Neural cell (in vitro differentiated cells): ENCODE data around the gene GTPBP6. TPM values are rescaled to one million over a fixed set of nuclear protein-coding genes. Genes with fewer than 3 reads are reported as not detected.

Experiments used
- H2AFZ ChIP-seq: fragments of 200-600, 300-800 bp; sonication (generic), shearing (Covaris generic); 2 replicates; pipeline ENCODE4 v1.6.0; 2014; ENCODE audit warnings: low read depth, mild to moderate bottlenecking, antibody characterized with exemption, low read length, moderate library complexity
- H3F3A ChIP-seq: fragments of 200-600 bp; shearing (Covaris generic); 2 replicates; pipeline ENCODE4 v1.6.1; 2016; ENCODE audit warnings: mild to moderate bottlenecking, moderate library complexity, mixed read lengths, antibody characterized with exemption, low read length; ENCODE audit not compliant: insufficient read depth, poor library complexity, severe bottlenecking
- H3K27ac ChIP-seq: fragments of 200-600, 300-800 bp; sonication (generic), shearing (Covaris generic); 2 replicates; pipeline ENCODE4 v1.5.1; 2014; ENCODE audit warnings: mild to moderate bottlenecking, low read length, moderate library complexity
- H3K27me3 ChIP-seq: fragments of 300-800, 200-600 bp; sonication (generic), shearing (Covaris generic); 2 replicates; pipeline ENCODE4 v1.6.0; 2014; ENCODE audit warnings: mild to moderate bottlenecking, low read depth, low read length, moderate library complexity; ENCODE audit not compliant: insufficient read depth
- H3K36me3 ChIP-seq: fragments of 300-800, 200-600 bp; sonication (generic), shearing (Covaris generic); 2 replicates; pipeline ENCODE4 v1.5.1; 2014; ENCODE audit warnings: mild to moderate bottlenecking, antibody characterized with exemption, low read length, moderate library complexity; ENCODE audit not compliant: insufficient read depth
- H3K4me2 ChIP-seq: fragments of 300-800, 200-600 bp; sonication (generic), shearing (Covaris generic); 2 replicates; pipeline ENCODE4 v1.6.0; 2014; ENCODE audit warnings: mild to moderate bottlenecking, low read length
- H3K4me3 ChIP-seq: fragments of 300-800, 200-600 bp; sonication (generic), shearing (Covaris generic); 2 replicates; pipeline ENCODE4 v1.5.1; 2014; ENCODE audit warnings: mild to moderate bottlenecking, low read length, moderate library complexity
- H3K79me2 ChIP-seq: fragments of 200-600 bp; shearing (Covaris generic); replicated peaks from 2 replicates; pipeline ENCODE4 v1.6.0; 2014; ENCODE audit warnings: mild to moderate bottlenecking, low read length, moderate library complexity; ENCODE audit not compliant: insufficient read depth
- H3K9ac ChIP-seq: fragments of 300-800, 200-600 bp; sonication (generic), shearing (Covaris generic); 2 replicates; pipeline ENCODE4 v1.6.1; 2016; ENCODE audit warnings: mild to moderate bottlenecking, low read length, mixed read lengths
- H3K9me2 ChIP-seq: fragments of 200-600 bp; shearing (Covaris generic); 2 replicates; pipeline ENCODE4 v1.6.1; 2016; ENCODE audit warnings: mild to moderate bottlenecking, low read length, mixed read lengths; ENCODE audit not compliant: insufficient read depth
- H3K9me3 ChIP-seq: fragments of 200-600, 300-800 bp; sonication (generic), shearing (Covaris generic); 2 replicates; pipeline ENCODE4 v1.6.1; 2016; ENCODE audit warnings: mild to moderate bottlenecking, mixed run types, low read length, moderate library complexity, mixed read lengths
- H4K20me1 ChIP-seq: fragments of 200-600 bp; shearing (Covaris generic); 2 replicates; pipeline ENCODE4 v1.6.1; 2016; ENCODE audit warnings: mild to moderate bottlenecking, mixed run types; ENCODE audit not compliant: insufficient read depth
- CTCF ChIP-seq: fragments of 450-650 bp; IDR thresholded peaks from 2 replicates; pipeline ENCODE4 v1.5.1; 2014; ENCODE audit warnings: antibody characterized with exemption, mild to moderate bottlenecking, moderate library complexity; ENCODE audit not compliant: poor library complexity, severe bottlenecking
- EP300 ChIP-seq: fragments of 450-650 bp; conservative IDR thresholded peaks from 2 replicates; pipeline ENCODE4 v1.6.1; 2014; ENCODE audit warnings: antibody characterized with exemption, mild to moderate bottlenecking, moderate library complexity; ENCODE audit not compliant: poor library complexity, severe bottlenecking
- EZH2 ChIP-seq: fragments of 200-600, 300-800 bp; shearing (Covaris generic), sonication (generic); IDR thresholded peaks from 2 replicates; pipeline ENCODE4 v1.6.1; 2014; ENCODE audit warnings: antibody characterized with exemption, low read length, borderline replicate concordance, mild to moderate bottlenecking; ENCODE audit not compliant: insufficient read depth, poor library complexity, severe bottlenecking
- MXI1 ChIP-seq: fragments of 450-650 bp; conservative IDR thresholded peaks from 2 replicates; pipeline ENCODE4 v1.6.1; 2014; ENCODE audit warnings: antibody characterized with exemption, mild to moderate bottlenecking; ENCODE audit not compliant: poor library complexity, severe bottlenecking
- POLR2AphosphoS5 ChIP-seq: IDR thresholded peaks from 2 replicates; pipeline ENCODE4 v1.6.1; 2012
- RAD21 ChIP-seq: fragments of 450-650 bp; conservative IDR thresholded peaks from 2 replicates; pipeline ENCODE4 v1.6.1; 2014; ENCODE audit warnings: antibody characterized with exemption, mild to moderate bottlenecking, moderate library complexity
- REST ChIP-seq: IDR thresholded peaks from 2 replicates; pipeline ENCODE4 v1.6.1; 2012; ENCODE audit warnings: borderline replicate concordance
- SMC3 ChIP-seq: fragments of 450-650 bp; conservative IDR thresholded peaks from 2 replicates; pipeline ENCODE4 v1.6.1; 2014; ENCODE audit warnings: antibody characterized with exemption, mild to moderate bottlenecking, moderate library complexity; ENCODE audit not compliant: poor library complexity
- TAF1 ChIP-seq: IDR thresholded peaks from 2 replicates; pipeline ENCODE4 v1.6.1; 2012; ENCODE audit warnings: low read depth
- polyA plus RNA-seq: library from polyadenylated mRNA; depleted of rRNA; stranded (reverse); fragments of >200 nt; gene quantifications from 2 replicates; pipeline ENCODE4 v1.2.3, GENCODE V29; 2014

GTPBP6 gene
- polyA plus RNA-seq, 1 donor from 2014 or later = 23.6 TPM

- Histone ChIP-seq H3K4me3 (no peak overlapping the region), H3K27me3 (no peaks in the 10 kb centered on the region), H3K36me3 (no peaks in the 10 kb centered on the region), H3K9me2 (no peaks in the 10 kb centered on the region), H3K79me2 (no peaks in the 10 kb centered on the region), H2AFZ (no peak overlapping the region), H3K9ac (no peak overlapping the region), H3K4me2 (no peak overlapping the region), H3F3A (no peaks in the 10 kb centered on the region), H3K9me3 (no peaks in the 10 kb centered on the region), H4K20me1 (no peaks in the 10 kb centered on the region), H3K27ac (no peak overlapping the region)
- TF ChIP-seq EP300 (no peak), RAD21 (no peak), REST (no peak), EZH2 (no peak), TAF1 (no peak)
Measured at GRCh38 chrX:298993-299392, 19.6 kb downstream of the GTPBP6 start.

GRCh38 chrX:295136-295535 lies 23.5 kb downstream of the GTPBP6 start:
- no peaks in the 10 kb centered on the region for H3F3A ChIP-seq
- H3K9me2 ChIP-seq = no peaks in the 10 kb centered on the region
- no peak overlapping the region for H3K9ac ChIP-seq
- H3K27me3 ChIP-seq = no peaks in the 10 kb centered on the region
- peaks cover 8% of the 10 kb centered on the region for H3K9me3 ChIP-seq
- no peak overlapping the region for H3K4me2 ChIP-seq
- no peak overlapping the region for H3K27ac ChIP-seq
- H4K20me1 ChIP-seq = no peaks in the 10 kb centered on the region
- H2AFZ ChIP-seq = no peak overlapping the region
- TF ChIP-seq EZH2 (no peak), POLR2AphosphoS5 (no peak), EP300 (no peak), RAD21 (no peak), CTCF (no peak), MXI1 (no peak), TAF1 (no peak), REST (no peak), SMC3 (no peak)
- no peak overlapping the region for H3K4me3 ChIP-seq
- H3K36me3 ChIP-seq = peaks cover 5% of the 10 kb centered on the region
- H3K79me2 ChIP-seq = no peaks in the 10 kb centered on the region
